NCI-H526 treated with DMSO at 0.1 percent for 48 hours (cell line): Measurements from ENCODE around the gene WDR5.

Experiments
- DNase-seq: peaks from one replicate; lab custom pipeline; 2025; lab: John Stamatoyannopoulos, UW

The WDR5 gene

GRCh38 chr9:134159566-134160245, 23.8 kb downstream of the WDR5 start:
- no peak for DNase-seq

- DNase-seq, result no peak
Observed at GRCh38 chr9:134161647-134162046, 25.8 kb downstream of the WDR5 start.

- DNase-seq, result no peak
Observed at GRCh38 chr9:134162212-134162775, 26.4 kb downstream of the WDR5 start.

GRCh38 chr9:134162926-134163370, 27.1 kb downstream of the WDR5 start:
- DNase-seq, result no peak

- peak; percentile 11 for DNase-seq
Observed at GRCh38 chr9:134163371-134164196, 27.7 kb downstream of the WDR5 start.

GRCh38 chr9:134164879-134165278, 29.0 kb downstream of the WDR5 start:
- no peak for DNase-seq

- no peak for DNase-seq
Observed at GRCh38 chr9:134165357-134166315, 29.8 kb downstream of the WDR5 start.

- DNase-seq, result no peak
Observed at GRCh38 chr9:134166374-134166773, 30.5 kb downstream of the WDR5 start.

GRCh38 chr9:134167530-134167931, 31.6 kb downstream of the WDR5 start:
- no peak for DNase-seq

GRCh38 chr9:134168757-134169550, 33.1 kb downstream of the WDR5 start:
- no peak for DNase-seq

GRCh38 chr9:134169724-134170401, 34.0 kb downstream of the WDR5 start:
- DNase-seq, result no peak

GRCh38 chr9:134170532-134171315, 34.8 kb downstream of the WDR5 start:
- no peak for DNase-seq

- no peak for DNase-seq
Observed at GRCh38 chr9:134171316-134172197, 35.7 kb downstream of the WDR5 start.

- DNase-seq, result no peak
Observed at GRCh38 chr9:134172198-134173126, 36.6 kb downstream of the WDR5 start.

- DNase-seq, result no peak
Observed at GRCh38 chr9:134173127-134174072, 37.5 kb downstream of the WDR5 start.

GRCh38 chr9:134174073-134174449, 38.2 kb downstream of the WDR5 start:
- no peak for DNase-seq
